Measurements from ENCODE around the gene RICTOR.

RICTOR gene, protein sequence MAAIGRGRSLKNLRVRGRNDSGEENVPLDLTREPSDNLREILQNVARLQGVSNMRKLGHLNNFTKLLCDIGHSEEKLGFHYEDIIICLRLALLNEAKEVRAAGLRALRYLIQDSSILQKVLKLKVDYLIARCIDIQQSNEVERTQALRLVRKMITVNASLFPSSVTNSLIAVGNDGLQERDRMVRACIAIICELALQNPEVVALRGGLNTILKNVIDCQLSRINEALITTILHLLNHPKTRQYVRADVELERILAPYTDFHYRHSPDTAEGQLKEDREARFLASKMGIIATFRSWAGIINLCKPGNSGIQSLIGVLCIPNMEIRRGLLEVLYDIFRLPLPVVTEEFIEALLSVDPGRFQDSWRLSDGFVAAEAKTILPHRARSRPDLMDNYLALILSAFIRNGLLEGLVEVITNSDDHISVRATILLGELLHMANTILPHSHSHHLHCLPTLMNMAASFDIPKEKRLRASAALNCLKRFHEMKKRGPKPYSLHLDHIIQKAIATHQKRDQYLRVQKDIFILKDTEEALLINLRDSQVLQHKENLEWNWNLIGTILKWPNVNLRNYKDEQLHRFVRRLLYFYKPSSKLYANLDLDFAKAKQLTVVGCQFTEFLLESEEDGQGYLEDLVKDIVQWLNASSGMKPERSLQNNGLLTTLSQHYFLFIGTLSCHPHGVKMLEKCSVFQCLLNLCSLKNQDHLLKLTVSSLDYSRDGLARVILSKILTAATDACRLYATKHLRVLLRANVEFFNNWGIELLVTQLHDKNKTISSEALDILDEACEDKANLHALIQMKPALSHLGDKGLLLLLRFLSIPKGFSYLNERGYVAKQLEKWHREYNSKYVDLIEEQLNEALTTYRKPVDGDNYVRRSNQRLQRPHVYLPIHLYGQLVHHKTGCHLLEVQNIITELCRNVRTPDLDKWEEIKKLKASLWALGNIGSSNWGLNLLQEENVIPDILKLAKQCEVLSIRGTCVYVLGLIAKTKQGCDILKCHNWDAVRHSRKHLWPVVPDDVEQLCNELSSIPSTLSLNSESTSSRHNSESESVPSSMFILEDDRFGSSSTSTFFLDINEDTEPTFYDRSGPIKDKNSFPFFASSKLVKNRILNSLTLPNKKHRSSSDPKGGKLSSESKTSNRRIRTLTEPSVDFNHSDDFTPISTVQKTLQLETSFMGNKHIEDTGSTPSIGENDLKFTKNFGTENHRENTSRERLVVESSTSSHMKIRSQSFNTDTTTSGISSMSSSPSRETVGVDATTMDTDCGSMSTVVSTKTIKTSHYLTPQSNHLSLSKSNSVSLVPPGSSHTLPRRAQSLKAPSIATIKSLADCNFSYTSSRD (N-terminal part only)

DNA sequence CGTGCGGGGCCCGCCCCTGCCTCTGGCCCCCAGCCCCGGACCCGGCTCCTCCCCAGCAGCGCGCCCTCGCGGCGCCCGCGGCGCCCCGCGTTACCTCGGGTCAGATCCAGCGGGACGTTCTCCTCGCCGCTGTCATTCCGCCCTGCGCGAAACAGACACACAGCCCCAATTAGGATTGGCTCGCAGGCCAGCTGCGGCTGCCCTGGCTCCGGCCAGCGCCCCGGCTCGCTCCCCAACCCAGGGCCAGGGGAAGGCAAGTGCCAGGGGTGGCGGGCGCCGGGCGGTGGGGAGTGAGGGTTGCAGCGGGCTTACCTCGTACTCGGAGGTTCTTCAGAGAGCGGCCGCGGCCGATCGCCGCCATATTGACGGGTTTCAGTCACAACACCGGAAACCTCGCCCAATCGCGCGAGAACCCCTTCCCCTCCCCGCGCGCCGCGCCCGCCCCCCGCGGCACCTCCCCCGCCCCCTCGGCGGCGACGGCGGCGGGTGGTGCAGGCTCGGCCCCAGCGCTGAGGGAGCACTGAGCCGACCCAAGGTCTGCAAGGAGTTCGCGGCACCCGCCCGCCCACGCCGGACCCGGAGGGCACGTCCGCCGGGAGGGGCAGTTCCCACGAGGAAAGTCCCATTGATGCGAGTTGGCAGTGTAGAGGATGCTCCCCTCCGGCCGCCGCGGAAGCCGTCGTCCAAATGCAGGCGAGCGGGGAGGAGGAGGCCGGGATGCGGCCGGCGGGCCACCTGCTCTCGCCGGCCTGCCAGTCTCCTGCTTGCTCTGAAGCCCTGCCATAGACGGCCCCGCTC, at the start of gene RICTOR:
Gene RICTOR (minus strand): TSS at position 383 of the 798 bp plus-strand sequence. CDS start 22 bp downstream, at position 361.
- ChIA-PET CTCF (interaction anchor here (0.7 kb wide), 1 partner anchor 69 kb away, joined by 4 read pairs; no protein-coding TSS in a partner anchor), POLR2A (no interaction called here)
- Histone ChIP-seq H3K9me3 (ENCODE audit: control insufficient read depth, insufficient read depth, low read depth, low read length) (no peaks in the 10 kb centered on the region), H3K4me1 (ENCODE audit: control insufficient read depth, insufficient read depth, low read length) (peaks cover 18% of the 10 kb centered on the region; the same call in 1 of the 2 replicates), H3K27ac (ENCODE audit: extremely low read depth, low read depth, low read length) (peak within 1 kb of the TSS; percentile 98), H3K36me3 (ENCODE audit: control insufficient read depth in 2 of 2, insufficient read depth in 1 of 2, low read length in 2 of 2) (no peaks in the 10 kb centered on the region; a peak in 1 of 3 replicates), H3K4me3 (ENCODE audit: low read depth, low read length) (peak within 1 kb of the TSS; percentile 100)
- TF ChIP-seq ZNF501 (tag by site-specific recombination; IDR thresholded peaks at IDR 0.05) (no peak; the same call in 1 of the 2 replicates), ZNF776 (tag by site-specific recombination; IDR thresholded peaks at IDR 0.05; ENCODE audit: borderline replicate concordance) (no peak), ZXDB (tag by site-specific recombination; IDR thresholded peaks at IDR 0.05) (peak; percentile 84), ZNF394 (tag by site-specific recombination; IDR thresholded peaks at IDR 0.05; ENCODE audit: borderline replicate concordance) (0 out of 2 replicates have a peak, but pooled peaks have one; percentile 18), ZFP3 (tag by site-specific recombination; IDR thresholded peaks at IDR 0.05; ENCODE audit: low read depth) (0 out of 2 replicates have a peak, but pooled peaks have one; percentile 54), ZFHX2 (tag by site-specific recombination; conservative IDR thresholded peaks at IDR 0.05) (peak; percentile 87), ZNF24 (tag by site-specific recombination; IDR thresholded peaks at IDR 0.05) (0 out of 2 replicates have a peak, but pooled peaks have one; percentile 35), SP3 (tag by site-specific recombination; IDR thresholded peaks at IDR 0.05) (peak; percentile 52), ZNF600 (tag by site-specific recombination; IDR thresholded peaks at IDR 0.05) (peak; percentile 95), ZSCAN30 (tag by site-specific recombination; IDR thresholded peaks at IDR 0.05) (peak; percentile 96), OSR2 (tag by site-specific recombination; IDR thresholded peaks at IDR 0.05) (0 out of 2 replicates have a peak, but pooled peaks have one; percentile 37), ZEB2 (tag by site-specific recombination; IDR thresholded peaks at IDR 0.05) (peak; percentile 63; the same call in 1 of the 2 replicates), ZNF175 (tag by site-specific recombination; IDR thresholded peaks at IDR 0.05) (no peak), ZNF391 (tag by site-specific recombination; IDR thresholded peaks at IDR 0.05; ENCODE audit: borderline replicate concordance, low read depth) (no peak; the same call in 1 of the 2 replicates), SCRT2 (tag by site-specific recombination; IDR thresholded peaks at IDR 0.05) (0 out of 2 replicates have a peak, but pooled peaks have one; percentile 26), ZNF561 (tag by site-specific recombination; IDR thresholded peaks at IDR 0.05; ENCODE audit: borderline replicate concordance) (peak; percentile 79), ZNF311 (tag by site-specific recombination; IDR thresholded peaks at IDR 0.05; ENCODE audit: borderline replicate concordance) (no peak), ZNF223 (tag by site-specific recombination; IDR thresholded peaks at IDR 0.05) (peak; percentile 99), GLI4 (tag by site-specific recombination; IDR thresholded peaks at IDR 0.05) (peak; percentile 64; the same call in 1 of the 2 replicates), YY1 (tag by site-specific recombination; IDR thresholded peaks at IDR 0.05) (peak; percentile 80)
- TF ChIP-seq, protein P1, sequence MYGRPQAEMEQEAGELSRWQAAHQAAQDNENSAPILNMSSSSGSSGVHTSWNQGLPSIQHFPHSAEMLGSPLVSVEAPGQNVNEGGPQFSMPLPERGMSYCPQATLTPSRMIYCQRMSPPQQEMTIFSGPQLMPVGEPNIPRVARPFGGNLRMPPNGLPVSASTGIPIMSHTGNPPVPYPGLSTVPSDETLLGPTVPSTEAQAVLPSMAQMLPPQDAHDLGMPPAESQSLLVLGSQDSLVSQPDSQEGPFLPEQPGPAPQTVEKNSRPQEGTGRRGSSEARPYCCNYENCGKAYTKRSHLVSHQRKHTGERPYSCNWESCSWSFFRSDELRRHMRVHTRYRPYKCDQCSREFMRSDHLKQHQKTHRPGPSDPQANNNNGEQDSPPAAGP (tag by site-specific recombination; IDR thresholded peaks at IDR 0.05), result peak; percentile 8; the same call in 1 of the 2 replicates
- TF ChIP-seq, protein P2, sequence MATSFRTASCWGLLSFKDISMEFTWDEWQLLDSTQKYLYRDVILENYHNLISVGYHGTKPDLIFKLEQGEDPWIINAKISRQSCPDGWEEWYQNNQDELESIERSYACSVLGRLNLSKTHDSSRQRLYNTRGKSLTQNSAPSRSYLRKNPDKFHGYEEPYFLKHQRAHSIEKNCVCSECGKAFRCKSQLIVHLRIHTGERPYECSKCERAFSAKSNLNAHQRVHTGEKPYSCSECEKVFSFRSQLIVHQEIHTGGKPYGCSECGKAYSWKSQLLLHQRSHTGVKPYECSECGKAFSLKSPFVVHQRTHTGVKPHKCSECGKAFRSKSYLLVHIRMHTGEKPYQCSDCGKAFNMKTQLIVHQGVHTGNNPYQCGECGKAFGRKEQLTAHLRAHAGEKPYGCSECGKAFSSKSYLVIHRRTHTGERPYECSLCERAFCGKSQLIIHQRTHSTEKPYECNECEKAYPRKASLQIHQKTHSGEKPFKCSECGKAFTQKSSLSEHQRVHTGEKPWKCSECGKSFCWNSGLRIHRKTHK (tag by site-specific recombination; IDR thresholded peaks at IDR 0.05), result no peak
- TF ChIP-seq, protein P3, sequence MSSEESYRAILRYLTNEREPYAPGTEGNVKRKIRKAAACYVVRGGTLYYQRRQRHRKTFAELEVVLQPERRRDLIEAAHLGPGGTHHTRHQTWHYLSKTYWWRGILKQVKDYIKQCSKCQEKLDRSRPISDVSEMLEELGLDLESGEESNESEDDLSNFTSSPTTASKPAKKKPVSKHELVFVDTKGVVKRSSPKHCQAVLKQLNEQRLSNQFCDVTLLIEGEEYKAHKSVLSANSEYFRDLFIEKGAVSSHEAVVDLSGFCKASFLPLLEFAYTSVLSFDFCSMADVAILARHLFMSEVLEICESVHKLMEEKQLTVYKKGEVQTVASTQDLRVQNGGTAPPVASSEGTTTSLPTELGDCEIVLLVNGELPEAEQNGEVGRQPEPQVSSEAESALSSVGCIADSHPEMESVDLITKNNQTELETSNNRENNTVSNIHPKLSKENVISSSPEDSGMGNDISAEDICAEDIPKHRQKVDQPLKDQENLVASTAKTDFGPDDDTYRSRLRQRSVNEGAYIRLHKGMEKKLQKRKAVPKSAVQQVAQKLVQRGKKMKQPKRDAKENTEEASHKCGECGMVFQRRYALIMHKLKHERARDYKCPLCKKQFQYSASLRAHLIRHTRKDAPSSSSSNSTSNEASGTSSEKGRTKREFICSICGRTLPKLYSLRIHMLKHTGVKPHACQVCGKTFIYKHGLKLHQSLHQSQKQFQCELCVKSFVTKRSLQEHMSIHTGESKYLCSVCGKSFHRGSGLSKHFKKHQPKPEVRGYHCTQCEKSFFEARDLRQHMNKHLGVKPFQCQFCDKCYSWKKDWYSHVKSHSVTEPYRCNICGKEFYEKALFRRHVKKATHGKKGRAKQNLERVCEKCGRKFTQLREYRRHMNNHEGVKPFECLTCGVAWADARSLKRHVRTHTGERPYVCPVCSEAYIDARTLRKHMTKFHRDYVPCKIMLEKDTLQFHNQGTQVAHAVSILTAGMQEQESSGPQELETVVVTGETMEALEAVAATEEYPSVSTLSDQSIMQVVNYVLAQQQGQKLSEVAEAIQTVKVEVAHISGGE (tag by site-specific recombination; conservative IDR thresholded peaks at IDR 0.05; ENCODE audit: low read depth), result peak; percentile 45
- TF ChIP-seq, protein P4, sequence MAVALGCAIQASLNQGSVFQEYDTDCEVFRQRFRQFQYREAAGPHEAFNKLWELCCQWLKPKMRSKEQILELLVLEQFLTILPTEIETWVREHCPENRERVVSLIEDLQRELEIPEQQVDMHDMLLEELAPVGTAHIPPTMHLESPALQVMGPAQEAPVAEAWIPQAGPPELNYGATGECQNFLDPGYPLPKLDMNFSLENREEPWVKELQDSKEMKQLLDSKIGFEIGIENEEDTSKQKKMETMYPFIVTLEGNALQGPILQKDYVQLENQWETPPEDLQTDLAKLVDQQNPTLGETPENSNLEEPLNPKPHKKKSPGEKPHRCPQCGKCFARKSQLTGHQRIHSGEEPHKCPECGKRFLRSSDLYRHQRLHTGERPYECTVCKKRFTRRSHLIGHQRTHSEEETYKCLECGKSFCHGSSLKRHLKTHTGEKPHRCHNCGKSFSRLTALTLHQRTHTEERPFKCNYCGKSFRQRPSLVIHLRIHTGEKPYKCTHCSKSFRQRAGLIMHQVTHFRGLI (tag by site-specific recombination; IDR thresholded peaks at IDR 0.05), result peak; percentile 35; the same call in 1 of the 2 replicates
